HG02870 (cell line): Measurements from ENCODE around the gene PHLDB3.
A peak's percentile ranks its signal among the peaks of the same experiment; 100 is the strongest.

Experiments
- ATAC-seq: cut with Tn5 transposase; IDR thresholded peaks from one replicate; pipeline ENCODE4 v1.9.1; 2021; ENCODE audit warnings: mild to moderate bottlenecking, moderate library complexity; ENCODE audit not compliant: unreplicated experiment

Gene PHLDB3

DNA sequence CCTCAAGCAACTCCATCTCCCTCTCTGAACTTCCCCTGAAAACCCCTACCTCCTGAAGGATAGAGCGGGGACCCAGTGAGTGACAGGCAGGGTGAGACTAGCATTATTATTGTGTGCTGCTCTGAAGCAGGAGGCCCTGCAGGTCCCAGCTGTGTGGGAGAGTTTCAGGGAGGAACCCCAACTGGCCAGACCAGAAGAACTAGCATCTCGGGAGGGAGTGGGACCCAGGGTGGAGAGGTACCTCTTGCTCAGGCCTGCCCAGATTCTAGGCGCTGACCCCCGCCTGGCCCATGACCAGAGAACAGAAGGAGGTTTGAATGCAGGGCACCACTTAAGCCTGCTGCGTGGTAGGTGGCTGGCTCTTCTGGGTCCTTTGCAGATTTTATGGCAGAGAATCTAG is 33.5 kb downstream of the PHLDB3 start:
- no peak for ATAC-seq

DNA sequence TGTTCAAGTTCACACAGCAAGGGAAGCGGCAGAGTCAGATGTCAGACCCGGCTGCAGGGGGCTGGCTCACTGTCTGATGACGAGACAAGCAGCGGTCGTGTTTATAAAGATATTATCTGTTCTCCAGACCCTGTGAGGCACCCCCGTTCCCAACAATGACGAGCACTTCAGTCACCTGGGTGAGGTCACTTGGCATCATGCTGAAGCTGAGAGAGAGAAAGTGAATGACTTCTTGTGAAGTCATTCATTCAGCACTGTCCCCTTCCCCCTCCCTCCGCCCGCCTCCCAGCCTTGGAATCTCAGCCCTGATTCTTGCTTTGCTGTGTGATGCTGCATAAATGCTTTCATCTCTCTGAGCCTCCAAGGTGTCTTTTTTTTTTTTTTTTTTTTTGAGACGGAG is 34.3 kb downstream of the PHLDB3 start:
- ATAC-seq, result no peak

DNA sequence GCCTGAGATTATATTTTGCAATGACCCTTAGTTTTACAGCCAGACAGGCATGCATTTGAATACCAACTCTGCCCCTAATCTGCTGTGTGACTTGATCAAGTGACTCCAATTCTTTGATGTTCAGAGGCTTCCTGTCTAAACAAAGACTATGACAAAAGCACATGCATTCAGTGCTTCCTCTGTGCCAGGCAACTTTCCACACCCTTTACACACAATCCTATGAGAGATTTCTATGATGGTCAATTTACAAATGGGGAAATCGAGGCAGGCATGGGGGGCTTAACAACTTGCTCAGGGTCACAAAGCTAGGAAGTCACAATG is 35.4 kb downstream of the PHLDB3 start:
- no peak for ATAC-seq

DNA sequence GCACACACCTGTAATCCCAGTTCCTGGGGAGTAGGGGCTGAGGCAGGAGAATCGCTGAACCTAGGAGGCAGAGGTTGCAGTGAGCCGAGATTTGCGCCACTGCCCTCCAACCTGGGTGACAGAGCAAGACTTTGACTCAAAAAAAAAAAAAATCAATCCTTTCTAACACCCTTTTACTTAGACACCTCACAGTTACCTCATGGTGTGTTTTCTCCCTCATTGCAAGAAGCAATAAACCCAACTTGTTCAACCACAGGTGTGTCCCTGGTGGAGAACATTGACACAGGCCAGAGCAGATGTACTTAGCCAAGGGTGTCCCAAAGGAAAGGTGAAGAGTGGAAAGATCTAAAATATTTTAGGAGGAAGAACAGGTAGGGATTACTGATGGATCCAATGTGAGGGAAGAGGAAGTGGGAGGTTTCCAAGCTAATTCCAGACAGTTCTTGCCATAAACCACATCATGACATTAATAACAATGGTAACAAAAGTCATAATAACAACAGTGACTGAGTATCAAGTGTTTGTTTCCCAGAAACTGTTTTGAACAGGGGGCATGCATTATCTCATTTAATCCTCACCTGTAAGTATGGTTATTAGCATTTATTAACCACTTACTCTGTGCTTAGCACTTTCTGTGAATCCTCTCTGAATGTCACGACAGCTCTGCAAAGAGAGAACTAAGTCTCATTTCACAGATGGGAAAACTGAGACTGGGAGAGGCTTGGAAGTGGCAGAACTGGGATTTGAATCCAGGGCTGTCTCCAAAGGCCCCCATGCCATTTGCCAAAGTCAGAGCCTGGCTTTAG is 36.0 kb downstream of the PHLDB3 start:
- ATAC-seq, result no peak

DNA sequence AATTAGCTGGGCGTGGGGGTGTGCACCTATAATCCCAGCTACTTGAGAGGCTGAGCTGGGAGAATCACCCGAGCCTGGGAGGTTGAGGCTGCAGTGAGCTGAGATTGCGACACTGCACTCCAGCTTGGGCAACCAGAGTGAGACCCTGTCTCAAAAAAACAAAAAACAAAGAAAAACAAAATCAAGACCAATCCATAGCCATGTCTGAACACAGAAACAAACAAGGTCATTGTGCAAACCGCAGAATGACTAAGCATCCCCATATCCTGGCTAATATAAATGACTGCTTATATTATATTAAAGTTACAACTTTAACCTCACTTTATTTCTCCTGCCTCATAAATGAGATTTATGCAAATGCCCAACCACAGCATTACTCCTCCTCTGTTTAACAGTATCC is 36.8 kb downstream of the PHLDB3 start:
- no peak for ATAC-seq

DNA sequence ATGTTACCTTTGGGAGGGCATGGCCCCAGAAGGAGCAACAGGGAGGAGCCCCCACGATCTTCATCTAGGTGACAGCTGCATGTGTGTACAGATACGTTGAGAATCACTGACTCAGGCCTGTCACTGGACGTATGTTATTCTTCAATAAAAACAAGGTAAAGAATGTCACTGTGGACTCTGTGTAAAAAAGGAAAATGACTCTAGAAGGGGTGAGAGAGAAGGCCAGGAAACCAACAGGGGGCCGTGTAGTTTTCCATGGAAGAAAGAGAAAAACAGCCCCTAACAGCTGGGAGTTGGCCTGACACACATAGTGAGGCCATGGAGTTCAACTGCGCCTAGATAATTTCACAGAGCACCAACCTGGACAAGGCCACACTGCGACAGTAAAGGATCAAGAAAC is 37.3 kb downstream of the PHLDB3 start:
- no peak for ATAC-seq

DNA sequence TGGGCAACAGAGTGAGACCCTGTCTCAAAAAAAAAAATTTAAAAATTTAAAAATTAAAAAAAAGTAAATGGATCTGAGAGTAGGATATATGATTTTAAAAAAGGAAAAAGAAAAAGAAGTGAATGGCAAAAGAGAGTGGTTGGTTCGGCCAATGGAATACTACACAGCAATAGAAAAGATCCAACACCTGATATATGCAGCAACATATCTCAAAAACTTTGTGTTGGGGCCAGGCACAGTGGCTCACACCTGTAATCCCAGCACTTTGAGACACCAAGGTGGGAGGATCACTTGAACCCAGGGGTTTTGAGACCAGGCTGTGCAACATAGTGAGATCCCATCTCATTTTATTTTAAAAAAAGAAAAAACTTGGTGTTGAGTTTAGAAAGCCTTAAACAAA is 37.8 kb downstream of the PHLDB3 start:
- no peak for ATAC-seq

DNA sequence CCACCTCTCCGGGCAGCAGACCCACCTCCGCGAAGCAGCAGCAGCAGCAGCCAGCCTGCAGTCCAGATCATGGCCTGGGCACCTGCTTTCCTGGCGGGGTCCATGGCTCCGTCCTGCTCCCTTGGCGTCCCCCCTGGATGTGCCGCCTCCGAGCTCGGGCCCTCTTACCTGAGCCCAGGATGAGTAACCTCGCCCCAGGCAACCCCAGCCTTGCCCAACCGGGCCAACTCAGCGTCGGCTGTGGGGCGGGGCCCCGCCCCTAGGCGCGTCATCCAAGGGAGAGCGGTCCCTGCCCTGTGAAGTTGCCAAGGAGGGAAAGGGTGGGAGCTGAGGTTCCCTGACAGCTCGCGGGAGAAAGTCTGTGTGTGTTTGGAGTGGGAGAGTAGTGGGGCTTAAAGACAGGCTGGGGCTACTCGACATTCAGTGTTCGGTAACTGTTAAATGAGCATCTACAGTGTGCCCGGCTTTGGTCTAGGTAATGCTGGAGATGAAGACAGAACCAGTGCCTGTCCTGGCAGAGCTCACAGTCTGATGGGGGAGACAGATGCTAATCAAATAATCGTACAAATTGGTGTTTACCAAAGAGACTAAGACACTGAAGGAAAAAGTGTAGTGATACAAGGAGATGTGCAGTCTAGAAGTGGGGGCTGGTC is 39.0 kb downstream of the PHLDB3 start, which contains the start of gene LYPD3:
Gene LYPD3, minus strand, starts transcription at position 141 of the 653 bp plus-strand sequence. Its CDS starts 37 bp downstream, at position 104.
- ATAC-seq, result no peak

DNA sequence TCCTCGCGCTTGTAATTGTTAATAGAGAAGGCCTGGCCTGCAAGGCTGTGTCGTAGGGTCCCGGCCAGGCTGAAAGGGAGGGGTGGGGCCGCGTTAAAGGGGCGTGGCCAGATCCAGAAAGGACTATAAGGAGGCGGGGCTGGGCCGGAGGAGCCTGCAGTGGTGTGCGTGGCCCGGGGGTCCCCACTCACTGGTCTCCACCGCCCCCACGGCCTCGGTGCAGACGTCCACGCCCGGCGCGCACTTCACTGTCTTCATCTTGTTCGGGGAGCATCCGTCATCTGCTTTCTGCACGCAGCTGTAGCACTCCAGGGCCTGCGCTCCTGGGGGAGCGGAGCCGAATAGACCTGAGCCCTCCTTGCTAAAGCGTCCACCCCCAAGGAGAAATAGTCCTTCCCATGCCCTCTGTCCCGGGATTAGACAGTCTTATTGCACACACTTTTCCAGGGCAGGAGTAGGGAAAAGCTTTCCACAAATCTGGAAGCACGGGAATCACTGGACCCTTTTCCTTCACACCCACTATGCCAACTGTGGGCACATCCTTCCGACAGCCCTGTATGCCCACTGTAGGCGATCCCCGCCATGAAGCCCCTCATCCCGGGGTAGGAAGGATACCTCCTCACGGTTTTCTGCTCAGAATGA is 40.3 kb downstream of the PHLDB3 start:
- peak; percentile 26 for ATAC-seq

DNA sequence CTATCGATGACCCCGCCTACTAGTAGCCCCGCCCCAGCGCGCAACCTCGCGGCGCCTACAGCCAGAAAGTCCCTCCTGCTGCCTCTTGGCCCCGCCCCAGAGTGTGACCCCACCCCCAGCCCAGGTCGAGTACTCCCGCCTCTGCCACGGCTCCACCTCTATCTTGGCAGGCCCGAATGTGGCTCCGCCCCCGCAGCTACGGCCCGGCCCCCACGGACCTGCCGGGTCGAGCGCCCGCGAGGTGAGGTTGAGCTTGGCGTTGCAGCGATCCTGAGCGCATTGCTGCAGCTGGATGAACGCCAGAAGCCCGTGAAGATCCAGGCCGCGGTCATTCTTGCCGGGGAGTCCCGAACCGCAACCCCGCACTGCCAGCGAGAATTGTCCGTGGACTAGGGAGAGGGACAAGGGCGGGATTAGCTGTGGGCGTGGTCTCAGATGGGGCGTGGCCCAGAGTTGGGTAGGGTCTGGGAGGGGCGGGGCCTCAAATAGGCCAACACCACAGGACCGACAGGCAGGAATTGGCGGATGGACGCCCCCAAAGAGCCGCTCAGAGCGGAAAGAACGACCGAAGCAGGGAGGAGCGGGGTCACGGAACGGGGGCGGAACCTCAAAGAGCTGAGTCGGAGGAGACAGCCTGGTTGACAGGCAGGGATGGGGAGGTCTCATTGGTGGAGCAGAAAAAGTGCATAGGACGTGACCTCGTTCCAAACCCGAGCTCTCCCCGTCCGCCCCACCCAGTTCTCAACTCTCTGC is 41.0 kb downstream of the PHLDB3 start:
- ATAC-seq, result peak; percentile 80

DNA sequence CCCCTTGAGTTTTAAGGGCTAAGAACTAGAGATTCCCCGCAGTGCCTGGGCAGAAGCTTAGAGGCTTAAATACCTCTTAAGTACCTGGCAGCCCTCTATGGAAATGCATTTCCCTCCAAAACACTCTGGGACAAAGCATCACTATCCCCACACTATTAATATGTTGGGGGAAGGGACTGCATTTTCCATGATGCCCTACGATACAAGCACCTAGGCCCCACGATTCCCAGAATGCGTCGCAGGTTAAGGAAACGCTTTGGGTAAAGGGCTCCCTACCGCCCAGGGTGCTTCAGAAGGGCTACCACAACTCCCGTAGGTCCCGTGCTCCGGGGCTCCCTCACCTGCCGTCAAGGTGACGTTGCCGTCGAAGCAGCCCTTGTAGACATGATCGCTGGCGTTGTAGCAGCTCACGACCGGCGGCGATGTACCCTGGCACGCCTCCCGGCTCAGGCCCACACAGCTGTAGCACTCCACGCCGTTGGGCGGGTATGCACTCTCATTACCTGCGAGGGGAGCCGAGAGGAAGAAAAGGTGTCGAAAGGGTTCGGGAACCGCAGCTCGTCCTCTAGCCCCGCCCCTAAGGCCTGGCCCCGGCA is 41.7 kb downstream of the PHLDB3 start:
- no peak for ATAC-seq

DNA sequence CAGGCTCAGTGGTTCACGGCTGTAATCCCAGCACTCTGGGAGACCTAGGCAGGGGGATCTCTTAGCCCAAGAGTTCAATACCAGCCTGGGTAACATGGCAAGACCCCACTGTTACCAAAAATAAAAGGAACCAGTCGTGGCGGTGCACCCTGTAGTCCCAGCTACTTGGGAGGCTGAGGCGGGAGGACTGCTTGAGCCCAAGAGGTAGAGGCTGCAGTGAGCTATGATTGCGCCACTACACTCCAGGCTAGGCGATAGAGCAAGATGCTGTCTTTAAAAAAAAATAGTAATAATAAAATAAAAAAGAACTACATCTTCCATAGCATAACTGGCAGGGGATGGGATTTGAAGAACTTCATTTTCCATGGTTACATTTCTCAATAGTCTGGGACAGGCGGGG is 42.2 kb downstream of the PHLDB3 start:
- no peak for ATAC-seq

DNA sequence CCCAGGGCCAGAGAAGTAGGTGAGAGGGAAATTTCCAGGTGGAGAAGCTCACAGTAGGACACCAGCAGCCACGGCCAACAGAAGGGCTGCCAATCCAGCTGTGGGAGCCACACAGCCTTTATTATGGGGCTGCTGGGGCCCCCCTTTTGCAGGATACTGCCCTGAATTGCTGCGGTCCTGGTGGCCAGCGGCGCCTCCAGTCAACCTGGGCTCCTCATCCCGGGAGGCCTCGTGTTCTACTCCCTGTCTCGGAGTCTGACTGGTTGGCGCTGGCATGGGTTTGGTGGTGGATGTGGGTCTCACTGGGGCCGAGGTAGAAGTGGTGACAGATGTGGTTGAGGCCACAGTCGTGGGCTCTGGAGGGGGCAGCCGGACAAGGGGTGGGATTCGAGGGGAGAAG is 43.2 kb downstream of the PHLDB3 start:
- no peak for ATAC-seq

DNA sequence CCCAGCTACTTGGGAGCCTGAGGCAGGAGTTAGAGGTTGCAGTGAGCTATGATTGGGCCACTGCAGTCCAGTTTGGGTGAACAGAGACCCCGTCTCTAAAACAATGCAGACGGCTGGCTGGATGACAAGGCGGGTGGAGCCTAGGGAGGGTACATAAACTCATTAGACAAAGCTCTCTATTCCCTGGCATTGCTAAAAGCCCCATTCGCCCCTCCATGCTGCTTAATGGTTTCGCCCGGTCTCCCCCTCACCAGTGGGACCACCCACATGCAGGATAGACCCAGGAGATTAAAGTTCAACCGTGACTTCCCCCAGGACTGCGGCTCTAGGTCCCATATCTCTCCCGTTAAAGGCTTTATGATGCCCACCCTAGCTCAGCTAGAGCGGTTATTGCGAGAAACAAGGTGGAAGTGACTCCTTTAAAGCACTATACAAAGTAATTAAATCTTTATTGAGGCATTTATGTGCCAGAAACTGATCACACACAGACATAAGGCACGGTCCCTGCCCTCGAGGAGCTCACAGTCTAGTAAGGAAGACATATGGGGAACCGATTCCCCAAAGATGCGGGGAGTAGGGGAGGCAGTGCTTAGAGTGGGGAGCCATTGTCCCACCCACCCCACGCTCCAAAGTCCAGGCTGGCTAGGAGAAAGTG is 44.1 kb downstream of the PHLDB3 start:
- no peak for ATAC-seq

DNA sequence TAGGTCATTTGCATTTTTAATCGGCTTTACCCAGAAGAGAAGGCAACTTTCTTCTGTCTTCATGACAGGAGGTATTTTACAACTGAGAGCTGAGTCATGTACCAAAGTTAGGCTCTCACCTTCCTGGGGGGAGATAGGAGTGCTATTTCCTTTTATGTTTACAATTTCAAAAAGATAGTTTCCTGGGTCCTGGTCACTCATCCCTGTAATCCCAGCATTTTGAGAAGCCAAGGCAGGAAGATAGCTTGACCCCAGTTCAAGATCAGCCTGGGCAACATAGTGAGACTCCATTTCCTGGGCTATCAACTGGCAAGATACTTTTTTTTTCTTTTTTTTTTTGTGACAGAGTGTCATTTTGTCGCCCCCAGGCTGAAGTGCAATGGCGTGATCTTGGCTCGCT is 46.7 kb downstream of the PHLDB3 start:
- no peak for ATAC-seq

DNA sequence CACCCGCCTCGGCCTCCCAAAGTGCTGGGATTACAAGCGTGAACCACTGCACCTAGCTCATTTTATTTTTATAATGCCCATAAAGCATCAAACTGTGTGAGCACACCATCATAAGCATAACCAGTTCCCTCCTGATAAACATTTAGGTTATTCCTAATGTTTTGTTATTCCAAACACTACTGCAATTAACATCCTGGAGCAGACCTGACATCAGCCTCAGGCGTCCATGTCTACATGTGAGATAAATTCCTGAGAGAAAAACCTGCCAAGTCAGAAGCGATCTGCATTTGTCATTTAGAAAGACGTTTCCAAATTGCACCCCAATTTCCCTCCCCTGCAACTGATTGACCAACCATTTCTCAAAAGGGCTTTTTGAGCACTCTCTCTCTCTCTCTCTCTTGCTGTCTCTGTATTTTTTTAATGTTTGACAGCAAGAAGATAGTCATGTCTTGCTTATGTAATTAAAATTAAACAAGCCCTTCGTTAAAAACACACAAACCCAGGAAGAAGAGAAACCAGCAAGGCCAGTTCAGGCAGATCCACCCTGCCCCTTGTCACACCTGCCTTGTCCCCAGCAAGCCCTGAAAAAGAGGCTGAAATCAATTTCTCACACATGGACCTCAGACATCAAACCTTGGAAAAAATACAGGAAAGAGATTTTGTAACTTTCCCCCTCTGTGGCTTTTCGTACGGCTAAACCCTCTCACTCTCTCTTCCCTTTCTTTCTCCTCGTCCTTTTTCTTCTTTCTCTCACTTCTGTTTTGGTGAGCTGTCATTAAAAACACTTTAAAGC is 49.0 kb downstream of the PHLDB3 start:
- no peak for ATAC-seq

DNA sequence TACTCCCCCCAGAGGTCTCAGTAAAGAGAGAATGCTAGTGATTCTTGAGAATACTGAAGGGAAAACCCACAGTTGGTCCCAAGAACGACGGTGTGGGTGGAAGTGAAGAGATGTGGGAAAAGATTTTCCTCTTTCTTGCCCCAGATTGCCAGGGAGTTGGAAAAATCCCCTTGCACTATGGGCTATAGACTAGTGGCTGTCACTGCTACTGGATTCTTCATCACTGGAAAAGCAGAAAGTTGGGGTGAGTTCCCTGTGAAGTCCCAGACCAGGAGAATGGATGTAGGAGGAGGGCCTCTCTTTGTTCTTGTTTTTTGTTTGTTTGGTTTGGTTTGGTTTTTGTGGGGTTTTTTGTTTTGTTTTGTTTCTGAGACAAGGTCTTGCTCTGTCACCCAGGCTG is 50.5 kb downstream of the PHLDB3 start:
- ATAC-seq, result no peak

DNA sequence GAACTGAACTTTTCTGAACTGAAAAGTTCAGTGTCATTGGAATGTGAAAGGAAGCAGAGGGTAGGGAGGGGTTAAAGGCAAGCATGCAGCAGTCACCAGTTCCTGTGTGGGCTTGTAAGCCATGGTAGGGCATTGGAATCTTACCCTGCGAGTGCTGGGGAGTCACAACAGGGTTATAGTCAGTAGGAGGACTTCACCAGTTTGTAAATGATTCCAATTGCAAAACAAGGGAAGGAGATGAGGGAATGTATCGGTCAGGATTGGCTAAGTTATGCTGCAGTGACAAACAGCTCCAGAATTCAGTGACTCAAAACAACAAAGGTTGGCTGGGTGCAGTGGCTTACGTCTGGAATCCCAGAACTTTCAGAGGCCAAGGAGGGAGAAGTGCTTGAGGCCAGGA is 52.0 kb downstream of the PHLDB3 start:
- ATAC-seq, result no peak

DNA sequence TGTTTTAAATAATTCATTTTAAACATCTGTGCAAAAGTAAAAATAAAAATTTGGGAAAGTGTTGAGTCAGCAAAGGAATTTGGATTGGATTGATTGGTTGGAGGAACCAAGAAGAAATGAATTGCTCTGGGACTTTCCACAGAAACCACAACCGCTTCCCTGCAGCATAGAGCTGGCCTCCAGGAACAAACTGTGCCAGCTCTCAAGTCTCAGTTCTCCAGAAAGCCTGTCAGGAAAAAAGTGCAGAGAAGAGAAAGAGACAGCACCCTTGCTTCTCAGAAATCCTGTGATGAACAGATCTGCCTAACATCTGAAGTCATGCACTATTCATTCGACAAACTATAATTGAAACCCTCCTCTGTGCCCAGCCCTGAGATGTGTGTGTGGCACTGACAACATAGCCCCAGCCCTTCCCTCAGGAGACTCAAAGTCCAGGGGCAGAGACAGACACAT is 54.0 kb downstream of the PHLDB3 start:
- no peak for ATAC-seq

DNA sequence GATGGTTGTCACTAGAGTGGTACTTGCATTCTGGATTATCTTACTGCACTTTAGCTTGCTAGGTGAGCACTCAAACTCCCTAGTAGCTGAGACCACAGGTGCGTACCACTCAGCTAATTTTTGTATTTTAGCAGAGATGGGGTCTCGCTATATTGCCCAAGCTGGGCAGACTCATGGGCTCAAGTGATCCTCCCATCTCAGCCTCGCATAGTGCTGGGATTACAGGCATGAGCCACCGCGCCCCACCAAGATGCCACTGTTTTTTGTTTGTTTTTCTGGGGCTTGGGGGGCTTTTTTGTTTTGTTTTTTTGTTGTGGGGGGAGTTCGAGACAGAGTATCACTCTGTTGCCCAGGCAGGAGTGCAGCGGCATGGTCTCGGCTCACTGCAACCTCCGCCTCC is 56.9 kb downstream of the PHLDB3 start:
- no peak for ATAC-seq
